GM12878 (cell line): ENCODE results near the gene ZP4. TPM values are rescaled to one million over a fixed set of nuclear protein-coding genes. Genes with fewer than 3 reads are reported as not detected.

ENCODE experiments used
- ASH2L ChIP-seq: fragments of 300-600, 200-600 bp; sonication (generic); IDR thresholded peaks from 2 replicates; pipeline ENCODE4 v1.6.1; 2017; ENCODE audit warnings: low read depth, mild to moderate bottlenecking, borderline replicate concordance
- BACH1 ChIP-seq: fragments of 450-650 bp; IDR thresholded peaks from 2 replicates; pipeline ENCODE4 v1.6.1; 2017; ENCODE audit warnings: mild to moderate bottlenecking, borderline replicate concordance
- BRCA1 ChIP-seq: IDR thresholded peaks from 2 replicates; pipeline ENCODE4 v1.6.1; 2011; ENCODE audit warnings: low read depth, low read length, improper control_type of control experiment
- EP300 ChIP-seq, 2 experiments: fragments of 150-350 bp in 1 of 2; IDR thresholded peaks; 2 replicates each; pipeline ENCODE4 v1.6.1; 2011 to 2012; ENCODE audit warnings: low read depth in 2 of 2, low read length in 2 of 2, borderline replicate concordance in 1 of 2, improper control_type of control experiment in 1 of 2, inconsistent platforms in 1 of 2; ENCODE audit not compliant: control insufficient read depth in 1 of 2
- EZH2 ChIP-seq: IDR thresholded peaks from 2 replicates; pipeline ENCODE4 v1.6.1; 2012; ENCODE audit warnings: low read depth, mild to moderate bottlenecking, control low read depth, inconsistent platforms, low read length, borderline replicate concordance; ENCODE audit not compliant: control insufficient read depth
- HDGF ChIP-seq: fragments of 450-650 bp; IDR thresholded peaks from 2 replicates; pipeline ENCODE4 v1.6.1; 2016; ENCODE audit warnings: antibody characterized with exemption
- LARP7 ChIP-seq: fragments of 450-650 bp; IDR thresholded peaks from 2 replicates; pipeline ENCODE4 v1.6.1; 2017; ENCODE audit warnings: mild to moderate bottlenecking
- MLLT1 ChIP-seq: fragments of 450-650 bp; IDR thresholded peaks from 2 replicates; pipeline ENCODE4 v1.6.1; 2016; ENCODE audit warnings: mild to moderate bottlenecking
- MTA3 ChIP-seq: IDR thresholded peaks from 2 replicates; pipeline ENCODE4 v1.6.1; 2012; ENCODE audit warnings: low read length, inconsistent platforms, borderline replicate concordance
- NFYB ChIP-seq: IDR thresholded peaks from 2 replicates; pipeline ENCODE4 v1.6.1; 2011; ENCODE audit warnings: low read depth, mild to moderate bottlenecking, low read length, improper control_type of control experiment, moderate library complexity; ENCODE audit not compliant: insufficient read depth
- RAD51 ChIP-seq: fragments of 450-650 bp; IDR thresholded peaks from 2 replicates; pipeline ENCODE4 v1.6.1; 2016; ENCODE audit warnings: moderate library complexity, mild to moderate bottlenecking, inconsistent platforms
- RB1 ChIP-seq: fragments of 450-650 bp; formaldehyde crosslinking; IDR thresholded peaks from 2 replicates; pipeline ENCODE4 v1.6.1; 2017; ENCODE audit warnings: mild to moderate bottlenecking, borderline replicate concordance
- REST ChIP-seq: IDR thresholded peaks from 2 replicates; pipeline ENCODE4 v1.6.1; 2012; ENCODE audit warnings: mild to moderate bottlenecking, low read depth, low read length
- SMAD5 ChIP-seq: IDR thresholded peaks from 2 replicates; pipeline ENCODE4 v1.6.1; 2016; ENCODE audit warnings: antibody characterized with exemption, low read depth
- SMARCA5 ChIP-seq: fragments of 450-650 bp; IDR thresholded peaks from 2 replicates; pipeline ENCODE4 v1.6.1; 2017; ENCODE audit warnings: mild to moderate bottlenecking
- SPI1 ChIP-seq: IDR thresholded peaks from 2 replicates; pipeline ENCODE4 v1.6.1; 2011; ENCODE audit warnings: low read depth, mild to moderate bottlenecking, low read length, moderate library complexity, borderline replicate concordance; ENCODE audit not compliant: insufficient read depth
- TARDBP ChIP-seq: IDR thresholded peaks from 2 replicates; pipeline ENCODE4 v1.6.1; 2016; ENCODE audit warnings: borderline replicate concordance
- TCF7 ChIP-seq: IDR thresholded peaks from 2 replicates; pipeline ENCODE4 v1.6.1; 2014; ENCODE audit warnings: antibody characterized with exemption, borderline replicate concordance
- USF1 ChIP-seq: IDR thresholded peaks from 2 replicates; pipeline ENCODE4 v1.6.1; 2011; ENCODE audit warnings: borderline replicate concordance, low read depth, mild to moderate bottlenecking, moderate library complexity, mixed read lengths, low read length; ENCODE audit not compliant: insufficient read depth; ENCODE audit errors: extremely low read length
- USF2 ChIP-seq: IDR thresholded peaks from 2 replicates; pipeline ENCODE4 v1.6.1; 2011; ENCODE audit warnings: low read depth, low read length, improper control_type of control experiment, borderline replicate concordance
- polyA plus RNA-seq, 11 experiments: library from polyadenylated mRNA; depleted of rRNA in 4 of 11; unstranded in 6 of 11; stranded (reverse) in 5 of 11; fragments of >200 nt; fragmentation: Nextera tagmentation in 4 of 11; fragmentation: Illumina TruSeq in 1 of 11; extraction: Ambion mirVana in 4 of 11; extraction: Trizol in 1 of 11; gene quantifications; 1 replicate in 1 of 11; 2 replicates in 10 of 11; pipeline versions ENCODE4 v1.2.1 to v1.2.3, GENCODE V29; 2011 to 2016; ENCODE audit warnings: inconsistent platforms in 2 of 11, missing spikeins in 2 of 11, low read depth in 1 of 11
- total RNA-seq, 4 experiments: library from RNA; depleted of rRNA in 3 of 4; stranded (reverse); fragments of >200 nt in 3 of 4; fragmentation: Illumina TruSeq in 1 of 4; extraction: Trizol in 1 of 4; gene quantifications; 2 replicates each; pipeline versions ENCODE4 v1.2.1 to v1.2.3, GENCODE V29; 2013 to 2021
- TF ChIP-seq, protein P1 (sequence below): fragments of 450-650 bp; IDR thresholded peaks from 2 replicates; pipeline ENCODE4 v1.6.1; 2017; ENCODE audit warnings: borderline replicate concordance

Gene ZP4
- total and polyA plus RNA-seq, 10 of the 15 experiments (the other 5 are each of a cell fraction or from before 2014, with no cell fraction given) = 0.23 TPM; not detected in 9

- TF ChIP-seq MLLT1 (no peak), SMAD5 (no peak), BACH1 (no peak), SPI1 (no peak), TARDBP (no peak), EP300 (IDR thresholded peaks at IDR 0.05; ENCODE audit: borderline replicate concordance in 1 of 2, control insufficient read depth in 1 of 2, low read depth in 2 of 2, low read length in 2 of 2) (no peak), SMARCA5 (peak; percentile 41; the same call in 1 of the 2 replicates), EZH2 (no peak), HDGF (no peak), MTA3 (no peak), REST (no peak), RB1 (peak; percentile 26; the same call in 1 of the 2 replicates), ASH2L (no peak), BRCA1 (no peak), NFYB (no peak), USF1 (peak; percentile 25), RAD51 (no peak), TCF7 (no peak), USF2 (no peak), LARP7 (0 out of 2 replicates have a peak, but pooled peaks have one; percentile 28)
- TF ChIP-seq, protein P1, sequence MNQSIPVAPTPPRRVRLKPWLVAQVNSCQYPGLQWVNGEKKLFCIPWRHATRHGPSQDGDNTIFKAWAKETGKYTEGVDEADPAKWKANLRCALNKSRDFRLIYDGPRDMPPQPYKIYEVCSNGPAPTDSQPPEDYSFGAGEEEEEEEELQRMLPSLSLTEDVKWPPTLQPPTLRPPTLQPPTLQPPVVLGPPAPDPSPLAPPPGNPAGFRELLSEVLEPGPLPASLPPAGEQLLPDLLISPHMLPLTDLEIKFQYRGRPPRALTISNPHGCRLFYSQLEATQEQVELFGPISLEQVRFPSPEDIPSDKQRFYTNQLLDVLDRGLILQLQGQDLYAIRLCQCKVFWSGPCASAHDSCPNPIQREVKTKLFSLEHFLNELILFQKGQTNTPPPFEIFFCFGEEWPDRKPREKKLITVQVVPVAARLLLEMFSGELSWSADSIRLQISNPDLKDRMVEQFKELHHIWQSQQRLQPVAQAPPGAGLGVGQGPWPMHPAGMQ = no peak
Measured at GRCh38 chr1:237864338-237865244, 26.1 kb downstream of the ZP4 start (continued).
